ENCODE measurements around the gene AZIN2. TPM values are rescaled to one million over a fixed set of nuclear protein-coding genes. Genes with fewer than 3 reads are reported as not detected.
"Not testable (repeated sequence)": the region's sequence is repeated elsewhere in the genome, so short reads cannot be mapped to it uniquely, and the experiment has no call there.

Gene AZIN2
- total and polyA plus RNA-seq, 9 donors = 3.8 to 6.4 (median 5.5) TPM

- not testable (repeated sequence) for H3K36me3 ChIP-seq (ENCODE audit: control insufficient read depth, insufficient read depth, low read length); DNase-seq; H3K27me3 ChIP-seq (ENCODE audit: control insufficient read depth, insufficient read depth, low read length); H3K4me3 ChIP-seq (ENCODE audit: low read length); H3K9me3 ChIP-seq (replicated peaks; ENCODE audit: control insufficient read depth, low read depth, low read length); H3K27ac ChIP-seq (ENCODE audit: low read length)
- peaks cover 23% of the 10 kb centered on the region for H3K4me1 ChIP-seq (ENCODE audit: control insufficient read depth, insufficient read depth, low read length)
- WGBS (ENCODE audit: insufficient coverage) = 82% methylated on average over 3 of the region's 4 CpGs
Measured at GRCh38 chr1:33100119-33100415, 19.1 kb downstream of the AZIN2 start.

GRCh38 chr1:33110477-33110876 is 29.5 kb downstream of the AZIN2 start:
- Histone ChIP-seq H3K4me3 (ENCODE audit: low read length) (no peak overlapping the region), H3K36me3 (ENCODE audit: control insufficient read depth, insufficient read depth, low read length) (no peaks in the 10 kb centered on the region), H3K9me3 (replicated peaks; ENCODE audit: control insufficient read depth, low read depth, low read length) (peaks cover 2% of the 10 kb centered on the region), H3K27me3 (ENCODE audit: control insufficient read depth, insufficient read depth, low read length) (no peaks in the 10 kb centered on the region), H3K4me1 (ENCODE audit: control insufficient read depth, insufficient read depth, low read length) (no peaks in the 10 kb centered on the region), H3K27ac (ENCODE audit: low read length) (no peak overlapping the region)
- DNase-seq = no peak

- no peak for DNase-seq
- Histone ChIP-seq H3K4me1 (ENCODE audit: control insufficient read depth, insufficient read depth, low read length) (no peaks in the 10 kb centered on the region), H3K27me3 (ENCODE audit: control insufficient read depth, insufficient read depth, low read length) (no peaks in the 10 kb centered on the region), H3K36me3 (ENCODE audit: control insufficient read depth, insufficient read depth, low read length) (no peaks in the 10 kb centered on the region), H3K9me3 (replicated peaks; ENCODE audit: control insufficient read depth, low read depth, low read length) (peaks cover 2% of the 10 kb centered on the region), H3K4me3 (ENCODE audit: low read length) (no peak overlapping the region), H3K27ac (ENCODE audit: low read length) (no peak overlapping the region)
- WGBS (ENCODE audit: insufficient coverage) = no CpG with 5 or more reads among the region's 3 CpGs
Measured at GRCh38 chr1:33111965-33112364, 31.0 kb downstream of the AZIN2 start.

- Histone ChIP-seq H3K9me3 (replicated peaks; ENCODE audit: control insufficient read depth, low read depth, low read length) (no peaks in the 10 kb centered on the region), H3K27me3 (ENCODE audit: control insufficient read depth, insufficient read depth, low read length) (no peaks in the 10 kb centered on the region), H3K4me1 (ENCODE audit: control insufficient read depth, insufficient read depth, low read length) (no peaks in the 10 kb centered on the region), H3K4me3 (ENCODE audit: low read length) (no peak overlapping the region), H3K36me3 (ENCODE audit: control insufficient read depth, insufficient read depth, low read length) (no peaks in the 10 kb centered on the region), H3K27ac (ENCODE audit: low read length) (no peak overlapping the region)
- 89% methylated on average over 11 of the region's 13 CpGs for WGBS (ENCODE audit: insufficient coverage)
- DNase-seq = no peak
Measured at GRCh38 chr1:33117440-33118085, 36.6 kb downstream of the AZIN2 start.

- no peak for DNase-seq
- H3K27ac ChIP-seq (ENCODE audit: low read length) = no peak overlapping the region
- H3K9me3 ChIP-seq (replicated peaks; ENCODE audit: control insufficient read depth, low read depth, low read length) = no peaks in the 10 kb centered on the region
- WGBS (ENCODE audit: insufficient coverage) = 67% methylated on average over 4 of the region's 4 CpGs
- H3K4me1 ChIP-seq (ENCODE audit: control insufficient read depth, insufficient read depth, low read length) = no peaks in the 10 kb centered on the region
- H3K27me3 ChIP-seq (ENCODE audit: control insufficient read depth, insufficient read depth, low read length) = no peaks in the 10 kb centered on the region
- no peaks in the 10 kb centered on the region for H3K36me3 ChIP-seq (ENCODE audit: control insufficient read depth, insufficient read depth, low read length)
- no peak overlapping the region for H3K4me3 ChIP-seq (ENCODE audit: low read length)
Measured at GRCh38 chr1:33118274-33118673, 37.3 kb downstream of the AZIN2 start.

- Histone ChIP-seq H3K27ac (ENCODE audit: low read length) (no peak overlapping the region), H3K4me1 (ENCODE audit: control insufficient read depth, insufficient read depth, low read length) (no peaks in the 10 kb centered on the region), H3K9me3 (replicated peaks; ENCODE audit: control insufficient read depth, low read depth, low read length) (no peaks in the 10 kb centered on the region), H3K4me3 (ENCODE audit: low read length) (no peak overlapping the region), H3K36me3 (ENCODE audit: control insufficient read depth, insufficient read depth, low read length) (no peaks in the 10 kb centered on the region), H3K27me3 (ENCODE audit: control insufficient read depth, insufficient read depth, low read length) (no peaks in the 10 kb centered on the region)
- no peak for DNase-seq
- WGBS (ENCODE audit: insufficient coverage) = 77% methylated on average over 2 of the region's 2 CpGs
Measured at GRCh38 chr1:33119050-33119449, 38.1 kb downstream of the AZIN2 start.

GRCh38 chr1:33119532-33120217 is 38.7 kb downstream of the AZIN2 start:
- H3K4me1 ChIP-seq (ENCODE audit: control insufficient read depth, insufficient read depth, low read length) = no peaks in the 10 kb centered on the region
- H3K4me3 ChIP-seq (ENCODE audit: low read length) = no peak overlapping the region
- no peaks in the 10 kb centered on the region for H3K9me3 ChIP-seq (replicated peaks; ENCODE audit: control insufficient read depth, low read depth, low read length)
- no peak for DNase-seq
- H3K27me3 ChIP-seq (ENCODE audit: control insufficient read depth, insufficient read depth, low read length) = no peaks in the 10 kb centered on the region
- no peak overlapping the region for H3K27ac ChIP-seq (ENCODE audit: low read length)
- H3K36me3 ChIP-seq (ENCODE audit: control insufficient read depth, insufficient read depth, low read length) = no peaks in the 10 kb centered on the region
- WGBS (ENCODE audit: insufficient coverage) = 50% methylated on average over 7 of the region's 16 CpGs

- 78% methylated on average over 5 of the region's 8 CpGs for WGBS (ENCODE audit: insufficient coverage)
- Histone ChIP-seq H3K27ac (ENCODE audit: low read length) (no peak overlapping the region), H3K36me3 (ENCODE audit: control insufficient read depth, insufficient read depth, low read length) (no peaks in the 10 kb centered on the region), H3K9me3 (replicated peaks; ENCODE audit: control insufficient read depth, low read depth, low read length) (no peaks in the 10 kb centered on the region), H3K4me1 (ENCODE audit: control insufficient read depth, insufficient read depth, low read length) (no peaks in the 10 kb centered on the region), H3K4me3 (ENCODE audit: low read length) (no peak overlapping the region), H3K27me3 (ENCODE audit: control insufficient read depth, insufficient read depth, low read length) (no peaks in the 10 kb centered on the region)
- no peak for DNase-seq
Measured at GRCh38 chr1:33120436-33121231, 39.7 kb downstream of the AZIN2 start.

GRCh38 chr1:33121728-33122127 is 40.8 kb downstream of the AZIN2 start:
- H3K36me3 ChIP-seq (ENCODE audit: control insufficient read depth, insufficient read depth, low read length) = no peaks in the 10 kb centered on the region
- H3K27ac ChIP-seq (ENCODE audit: low read length) = no peak overlapping the region
- no peak overlapping the region for H3K4me3 ChIP-seq (ENCODE audit: low read length)
- H3K27me3 ChIP-seq (ENCODE audit: control insufficient read depth, insufficient read depth, low read length) = no peaks in the 10 kb centered on the region
- peaks cover 4% of the 10 kb centered on the region for H3K4me1 ChIP-seq (ENCODE audit: control insufficient read depth, insufficient read depth, low read length)
- H3K9me3 ChIP-seq (replicated peaks; ENCODE audit: control insufficient read depth, low read depth, low read length) = no peaks in the 10 kb centered on the region
- DNase-seq = no peak
- WGBS (ENCODE audit: insufficient coverage) = 85% methylated on average over 4 of the region's 5 CpGs

GRCh38 chr1:33122483-33123178 is 41.7 kb downstream of the AZIN2 start:
- H3K36me3 ChIP-seq (ENCODE audit: control insufficient read depth, insufficient read depth, low read length) = no peaks in the 10 kb centered on the region
- no peak overlapping the region for H3K27ac ChIP-seq (ENCODE audit: low read length)
- H3K4me1 ChIP-seq (ENCODE audit: control insufficient read depth, insufficient read depth, low read length) = peaks cover 6% of the 10 kb centered on the region
- no peak overlapping the region for H3K4me3 ChIP-seq (ENCODE audit: low read length)
- H3K9me3 ChIP-seq (replicated peaks; ENCODE audit: control insufficient read depth, low read depth, low read length) = no peaks in the 10 kb centered on the region
- DNase-seq = no peak
- no peaks in the 10 kb centered on the region for H3K27me3 ChIP-seq (ENCODE audit: control insufficient read depth, insufficient read depth, low read length)
- WGBS (ENCODE audit: insufficient coverage) = 43% methylated on average over 6 of the region's 7 CpGs

Data from muscle of leg (tissue), 11 donors.